ENCODE results near the gene TEX264.

The TEX264 gene

DNA sequence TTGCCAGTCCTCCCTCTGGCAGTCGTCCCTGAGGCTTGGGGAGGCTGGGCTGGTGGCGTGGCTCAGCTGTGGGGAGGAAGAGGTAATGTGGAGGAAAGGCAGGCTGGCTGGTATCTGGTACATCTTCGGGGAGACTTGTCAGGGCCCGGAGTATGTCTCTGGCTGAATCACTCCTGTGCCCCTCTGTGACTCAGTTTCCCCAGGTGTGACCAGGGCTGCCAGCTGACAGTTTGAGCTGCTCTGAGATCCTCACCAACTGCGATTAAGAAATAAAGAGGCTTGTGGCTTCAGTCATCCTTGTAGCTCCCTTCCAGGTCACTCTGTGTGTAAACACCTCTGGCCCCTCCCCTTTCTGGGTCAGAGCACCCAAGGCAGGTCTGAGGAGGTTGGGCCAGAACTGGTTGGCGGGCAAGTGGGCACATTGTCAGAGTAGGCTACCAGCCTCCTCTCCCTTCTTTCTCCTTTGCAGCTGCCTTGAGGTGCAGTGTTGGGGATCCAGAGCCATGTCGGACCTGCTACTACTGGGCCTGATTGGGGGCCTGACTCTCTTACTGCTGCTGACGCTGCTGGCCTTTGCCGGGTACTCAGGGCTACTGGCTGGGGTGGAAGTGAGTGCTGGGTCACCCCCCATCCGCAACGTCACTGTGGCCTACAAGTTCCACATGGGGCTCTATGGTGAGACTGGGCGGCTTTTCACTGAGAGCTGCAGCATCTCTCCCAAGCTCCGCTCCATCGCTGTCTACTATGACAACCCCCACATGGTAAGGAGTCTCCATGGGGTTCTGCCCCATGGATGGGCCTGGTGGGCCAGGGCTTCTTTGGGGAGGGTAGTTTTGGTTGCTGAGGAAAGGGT is 3.0 kb downstream of the TEX264 start:
- no peak for DNase-seq (ENCODE audit: low read depth, low spot score)

DNA sequence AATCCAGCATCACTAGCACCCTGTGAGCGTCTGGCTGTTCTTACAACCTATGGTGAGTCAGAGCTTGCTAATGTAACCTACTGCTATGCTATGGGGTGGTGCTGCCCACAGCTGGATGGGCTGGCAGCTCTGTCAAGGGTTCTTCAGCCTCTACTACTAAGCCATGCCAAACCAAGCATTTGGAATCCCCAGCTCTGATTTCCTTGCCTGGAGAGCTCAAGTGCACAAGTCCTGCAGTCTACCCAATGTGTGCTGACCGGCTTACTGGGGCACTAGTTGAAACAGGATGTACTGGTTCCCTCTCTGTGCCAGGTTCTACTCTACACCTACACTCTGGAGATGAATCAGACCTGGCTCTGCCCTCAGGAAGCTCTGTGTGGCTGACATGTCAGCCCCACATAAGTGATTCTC is 4.2 kb downstream of the TEX264 start:
- no peak for DNase-seq (ENCODE audit: low read depth, low spot score)

DNA sequence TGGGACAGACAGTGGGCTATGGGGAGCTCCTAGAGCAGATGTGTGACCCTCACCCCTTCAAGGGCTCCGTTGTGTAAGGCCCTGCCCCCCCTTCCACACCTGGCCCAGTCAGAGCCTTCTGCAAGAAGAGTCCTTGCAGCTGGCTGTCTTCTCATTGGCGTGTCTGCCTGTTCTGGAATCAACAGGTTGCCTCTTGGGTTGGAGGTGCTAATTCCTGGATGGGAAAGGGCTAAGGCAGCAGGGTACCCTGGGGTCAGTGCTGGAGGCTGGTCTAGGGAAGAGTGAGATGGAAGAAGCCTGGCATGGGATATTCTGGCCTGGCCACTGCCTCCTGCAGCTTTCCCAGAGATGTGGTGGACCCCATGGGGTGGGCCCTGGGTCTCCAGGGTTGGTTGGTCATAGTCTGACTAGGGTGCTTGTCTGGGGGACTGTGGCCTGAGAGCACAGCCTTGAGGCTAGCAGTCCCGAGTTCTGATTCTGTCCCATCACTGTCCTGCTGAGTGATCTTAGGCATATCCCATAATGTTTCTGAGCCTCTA is 5.1 kb downstream of the TEX264 start:
- no peak for DNase-seq (ENCODE audit: low read depth, low spot score)

DNA sequence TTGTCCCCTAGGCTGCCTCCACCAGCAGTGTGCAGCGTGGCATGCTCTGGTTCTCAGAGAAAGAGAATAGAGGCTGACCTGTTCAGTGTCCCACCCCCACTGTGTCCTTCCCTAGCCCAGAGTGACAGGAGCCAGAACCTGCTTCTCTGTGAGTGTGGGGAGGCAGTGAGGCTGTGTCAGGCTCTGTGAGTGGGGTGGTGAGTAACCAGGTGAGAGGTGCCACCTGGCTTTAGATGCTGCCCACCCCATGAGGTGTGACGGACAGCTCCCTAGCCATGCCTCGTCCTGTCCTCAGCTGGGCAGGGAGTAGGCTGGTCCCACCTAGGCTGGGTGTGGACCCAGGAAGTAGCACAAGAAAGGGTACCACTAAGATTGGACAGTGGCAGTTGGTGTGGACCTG is 6.3 kb downstream of the TEX264 start:
- no peak for DNase-seq (ENCODE audit: low read depth, low spot score)

DNA sequence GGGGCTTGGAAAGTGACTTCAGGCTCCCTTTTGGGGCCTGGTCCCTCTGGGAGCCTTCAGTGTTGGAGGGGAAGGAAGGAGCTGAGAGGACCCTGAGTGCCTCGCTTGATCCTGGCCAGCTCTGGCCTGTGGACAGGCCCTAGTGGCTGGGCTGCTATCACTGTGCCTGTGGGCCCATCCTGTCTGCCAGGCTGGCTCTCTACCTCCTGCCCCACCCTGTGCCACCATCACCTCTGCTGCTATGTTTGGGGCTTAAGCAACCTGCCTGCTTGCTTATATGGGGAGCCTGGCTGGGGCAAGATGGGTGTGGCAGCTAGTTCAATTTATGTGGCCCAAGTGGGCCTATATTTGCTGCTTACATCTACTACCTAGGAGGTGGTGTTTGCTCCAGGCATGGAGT is 7.1 kb downstream of the TEX264 start:
- no peak for DNase-seq (ENCODE audit: low read depth, low spot score)

DNA sequence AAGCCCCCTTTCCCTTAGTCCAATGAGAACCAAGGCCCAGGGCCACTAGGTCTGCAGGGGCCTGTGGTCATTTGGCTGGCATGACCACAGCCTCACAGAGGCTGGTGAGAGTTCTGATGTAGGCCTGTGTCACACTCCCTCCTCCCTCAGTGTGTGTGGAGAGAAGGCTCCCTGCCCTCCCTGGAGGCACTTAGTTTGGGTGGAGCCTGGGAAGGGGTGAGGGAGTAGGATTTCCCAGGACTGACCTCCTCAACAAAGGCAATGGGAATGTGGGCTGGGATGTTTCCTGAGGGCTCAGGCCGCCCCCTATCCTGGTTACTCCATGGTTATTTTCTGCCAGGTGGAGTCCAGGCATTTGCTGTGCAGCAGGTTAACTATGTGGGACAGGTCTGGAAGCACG is 7.6 kb downstream of the TEX264 start:
- no peak for DNase-seq (ENCODE audit: low read depth, low spot score)

DNA sequence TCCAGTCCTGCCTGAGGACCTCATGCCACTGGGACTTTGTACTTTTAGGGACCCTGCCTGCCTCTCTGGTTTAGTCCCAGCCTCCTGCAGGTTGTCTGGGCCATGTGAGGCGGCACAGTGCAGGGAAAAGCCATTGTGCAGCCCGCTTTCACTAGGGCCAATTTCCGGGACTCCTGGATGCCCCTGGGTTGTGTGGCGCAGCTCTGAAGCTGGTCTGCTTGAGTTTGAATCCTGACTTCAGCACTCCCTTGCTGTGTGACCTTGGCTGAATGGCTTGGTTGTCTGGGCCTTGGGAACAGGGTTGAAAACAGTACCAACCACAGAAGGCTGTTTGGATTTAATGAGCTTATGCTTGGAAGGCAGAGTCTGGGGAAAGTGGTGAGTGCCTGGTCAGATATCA is 8.3 kb downstream of the TEX264 start:
- no peak for DNase-seq (ENCODE audit: low read depth, low spot score)

DNA sequence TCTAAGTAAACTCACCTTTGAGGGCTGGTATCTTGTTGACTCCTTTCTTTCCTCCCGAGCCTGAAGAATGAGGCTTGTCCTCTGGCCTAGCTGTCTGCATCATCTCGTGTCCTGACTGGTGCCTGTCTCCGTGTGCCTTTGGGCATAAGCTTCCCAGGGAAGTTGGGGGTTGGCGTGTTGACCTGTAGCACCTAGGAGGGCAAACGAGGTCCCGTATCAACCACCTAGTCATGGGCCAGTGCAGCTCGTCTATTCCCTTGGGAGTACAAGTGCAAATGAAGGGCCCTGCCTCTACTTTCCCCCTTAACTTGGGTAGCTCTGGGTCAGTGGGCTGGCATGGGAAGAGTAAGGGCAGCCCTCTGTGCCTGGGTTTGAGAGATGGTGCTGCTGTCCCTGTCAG is 8.7 kb downstream of the TEX264 start:
- no peak for DNase-seq (ENCODE audit: low read depth, low spot score)

DNA sequence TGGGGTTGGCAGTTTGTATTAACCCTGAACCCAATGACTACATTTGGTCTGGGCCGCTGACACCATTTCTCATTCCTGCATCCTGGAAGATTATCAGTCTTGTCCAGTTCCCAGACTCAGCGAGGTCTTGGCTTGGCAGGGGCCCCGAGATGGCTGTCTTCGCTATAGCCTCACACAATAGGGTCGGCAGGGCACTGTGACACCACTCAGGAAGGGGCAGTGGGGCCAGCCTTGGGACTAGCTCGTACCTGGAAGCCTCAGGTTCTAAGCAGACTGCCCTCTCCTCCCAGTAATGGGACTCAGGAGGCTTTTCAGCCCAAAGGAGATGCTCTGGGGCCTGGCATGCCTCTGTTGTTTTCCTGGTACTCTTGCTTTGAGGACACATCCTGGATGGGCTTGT is 9.1 kb downstream of the TEX264 start:
- DNase-seq (ENCODE audit: low read depth, low spot score): no peak

DNA sequence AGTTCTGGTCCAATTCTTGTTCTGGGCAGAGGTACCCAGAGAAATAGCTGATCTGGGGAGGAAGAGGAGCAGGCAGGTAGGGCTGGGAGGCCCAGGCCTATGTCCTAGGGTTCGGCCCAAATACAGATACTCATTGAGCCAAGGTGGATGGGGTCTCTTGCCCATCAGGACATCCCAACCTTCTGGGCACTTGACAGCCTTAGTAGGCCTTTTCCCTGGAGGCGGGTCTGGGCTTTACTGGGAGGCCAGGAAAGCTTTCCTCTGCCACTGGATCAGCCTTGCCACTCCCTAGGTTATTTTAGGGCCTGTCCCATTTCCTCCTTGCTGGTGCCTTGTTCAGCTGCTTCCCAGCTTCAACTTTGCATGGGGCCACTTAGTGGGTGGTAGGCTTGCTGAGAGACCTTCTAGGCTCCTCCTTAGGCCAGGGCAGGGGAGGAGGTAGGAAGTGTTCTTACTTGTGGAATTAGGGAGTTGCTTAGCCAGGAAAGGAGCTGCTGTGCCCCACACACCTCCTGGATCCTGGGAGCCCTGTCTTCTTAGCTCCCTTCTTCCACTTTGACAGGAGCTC is 9.7 kb downstream of the TEX264 start:
- no peak for DNase-seq (ENCODE audit: low read depth, low spot score)

DNA sequence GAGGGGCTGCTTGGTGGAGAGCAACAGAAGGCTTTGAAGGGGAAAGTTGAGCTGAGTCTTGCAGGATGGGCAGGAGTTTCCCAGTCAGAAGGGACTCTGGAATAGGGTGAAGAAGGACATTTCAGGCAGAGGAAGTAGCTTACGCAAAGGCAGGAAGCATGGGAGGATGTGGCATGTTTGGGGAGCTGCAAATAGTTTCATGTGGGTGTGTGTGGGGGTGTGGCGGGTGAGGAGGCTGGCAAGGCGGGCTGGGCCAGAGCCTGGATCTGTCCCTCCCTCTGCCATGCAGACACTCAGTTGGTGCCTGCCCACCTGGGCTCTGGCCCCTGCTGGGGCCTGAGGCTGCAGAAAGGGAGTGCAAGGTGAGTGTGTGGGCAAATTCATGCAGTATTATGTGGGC is 10.4 kb downstream of the TEX264 start:
- no peak for DNase-seq (ENCODE audit: low read depth, low spot score)

DNA sequence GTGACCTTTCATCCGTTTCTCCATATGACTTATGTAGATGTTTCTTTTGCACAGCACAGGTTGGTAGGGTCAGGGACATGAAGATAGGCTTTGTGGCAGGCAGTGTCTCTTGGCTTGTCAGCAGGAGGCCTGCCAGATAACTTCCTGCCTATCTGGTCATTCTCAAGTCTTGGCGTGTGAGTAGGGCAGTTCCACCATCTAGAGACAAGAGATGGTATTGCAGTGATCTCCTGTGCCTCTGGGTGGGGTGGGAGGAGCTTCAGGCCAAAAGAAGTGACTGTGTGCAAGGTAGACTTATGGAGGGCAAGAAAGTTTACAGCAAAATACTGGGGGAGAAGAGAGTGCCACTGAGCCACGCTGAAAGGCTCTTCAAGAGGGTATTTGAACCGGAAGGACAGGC is 11.0 kb downstream of the TEX264 start:
- peak; percentile 38 for DNase-seq (ENCODE audit: low read depth, low spot score)

DNA sequence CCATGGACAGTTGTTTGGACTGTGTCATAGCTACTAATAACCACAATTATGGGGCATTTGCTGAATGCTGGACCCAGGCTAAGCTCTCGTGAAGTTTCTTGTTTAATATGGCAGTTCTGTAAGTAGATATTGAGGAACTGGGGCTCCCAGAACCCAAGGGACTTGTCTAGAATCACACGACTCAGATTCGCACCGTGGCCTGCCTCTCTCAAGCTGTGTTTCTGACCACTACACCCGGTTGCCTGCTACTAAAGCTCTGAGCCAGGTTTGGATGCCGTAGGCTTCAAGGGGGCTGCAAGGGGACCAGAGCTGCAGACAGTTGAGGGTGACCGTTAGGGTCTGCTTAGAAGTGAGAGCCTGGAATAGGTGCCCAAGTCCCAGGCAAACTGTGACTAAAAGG is 11.5 kb downstream of the TEX264 start:
- DNase-seq (ENCODE audit: low read depth, low spot score): no peak

DNA sequence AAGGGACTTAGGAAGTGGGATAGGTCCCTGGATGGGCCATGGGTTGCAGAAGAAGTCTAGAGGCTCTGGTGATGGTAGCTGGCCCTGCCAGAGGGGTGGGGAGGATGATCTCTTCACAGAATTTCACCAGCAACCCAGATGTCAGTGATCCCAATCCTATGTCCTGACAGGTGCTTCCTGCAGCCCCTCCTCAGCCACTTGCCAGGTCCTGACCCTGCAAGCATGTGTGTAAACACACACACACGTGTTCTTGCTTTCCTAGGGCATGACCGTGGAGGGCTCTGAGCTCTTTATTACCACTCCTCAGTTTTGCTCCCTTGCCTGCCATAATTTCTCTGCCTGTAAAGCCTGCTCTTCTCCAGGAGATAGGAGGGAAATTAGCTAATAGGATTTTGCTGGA is 12.5 kb downstream of the TEX264 start:
- DNase-seq (ENCODE audit: low read depth, low spot score): no peak

DNA sequence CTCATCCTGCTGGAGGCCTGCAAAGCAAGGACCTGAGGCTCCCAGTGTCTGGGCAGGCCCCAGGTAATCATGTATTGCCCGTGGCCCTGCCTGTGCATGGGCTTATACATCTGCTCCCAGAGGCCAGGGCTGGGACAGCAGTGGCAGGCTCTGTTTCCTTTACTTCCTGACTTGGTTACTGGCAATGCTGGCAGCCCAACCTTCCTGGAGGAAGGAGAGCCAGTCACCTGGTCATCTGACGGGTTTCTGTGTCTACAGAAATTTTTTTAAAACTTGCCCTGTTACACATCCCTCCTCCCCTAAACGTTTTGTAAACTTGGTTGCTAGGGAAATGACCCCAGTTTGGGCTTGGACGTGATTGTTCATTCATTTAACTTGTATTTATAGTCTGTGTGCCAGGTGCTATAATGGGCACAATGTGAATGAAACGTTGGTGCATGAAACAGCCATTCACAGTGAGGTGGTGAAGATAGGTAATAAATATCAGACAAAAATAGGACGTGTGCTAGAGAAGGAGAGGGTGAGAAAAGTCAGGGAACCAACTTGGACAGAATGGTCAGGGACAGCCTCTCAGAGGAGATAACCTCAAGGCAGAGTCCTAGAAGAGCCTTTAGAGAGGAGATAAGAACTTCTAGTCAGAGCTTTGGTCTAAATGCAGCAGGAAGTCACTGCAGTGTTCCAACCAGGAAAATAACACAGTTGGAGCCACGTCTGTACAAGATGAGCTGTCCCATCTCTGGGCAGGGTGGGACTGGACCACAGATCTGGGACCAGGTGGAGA is 14.1 kb downstream of the TEX264 start:
- DNase-seq (ENCODE audit: low read depth, low spot score): no peak

DNA sequence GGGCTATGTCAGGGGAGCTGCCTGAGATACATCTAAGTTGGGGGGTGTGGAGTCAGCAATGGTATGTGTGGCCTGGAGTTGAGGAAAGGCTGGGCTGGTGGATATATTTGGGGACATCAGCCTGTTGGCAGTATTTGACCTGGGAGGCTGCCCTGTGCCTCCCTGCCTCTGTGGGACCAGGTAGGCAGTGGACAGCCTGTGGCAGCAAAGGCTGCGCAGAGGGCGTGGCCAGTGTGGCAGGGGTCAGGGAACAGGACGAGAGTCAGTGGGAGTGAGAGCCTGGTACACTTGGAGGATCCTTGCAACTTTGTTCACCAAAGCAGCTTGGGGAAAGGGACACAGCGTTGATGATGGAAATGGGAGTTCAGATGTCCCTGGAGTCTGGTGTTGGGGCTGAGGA is 15.0 kb downstream of the TEX264 start:
- DNase-seq (ENCODE audit: low read depth, low spot score): no peak

DNA sequence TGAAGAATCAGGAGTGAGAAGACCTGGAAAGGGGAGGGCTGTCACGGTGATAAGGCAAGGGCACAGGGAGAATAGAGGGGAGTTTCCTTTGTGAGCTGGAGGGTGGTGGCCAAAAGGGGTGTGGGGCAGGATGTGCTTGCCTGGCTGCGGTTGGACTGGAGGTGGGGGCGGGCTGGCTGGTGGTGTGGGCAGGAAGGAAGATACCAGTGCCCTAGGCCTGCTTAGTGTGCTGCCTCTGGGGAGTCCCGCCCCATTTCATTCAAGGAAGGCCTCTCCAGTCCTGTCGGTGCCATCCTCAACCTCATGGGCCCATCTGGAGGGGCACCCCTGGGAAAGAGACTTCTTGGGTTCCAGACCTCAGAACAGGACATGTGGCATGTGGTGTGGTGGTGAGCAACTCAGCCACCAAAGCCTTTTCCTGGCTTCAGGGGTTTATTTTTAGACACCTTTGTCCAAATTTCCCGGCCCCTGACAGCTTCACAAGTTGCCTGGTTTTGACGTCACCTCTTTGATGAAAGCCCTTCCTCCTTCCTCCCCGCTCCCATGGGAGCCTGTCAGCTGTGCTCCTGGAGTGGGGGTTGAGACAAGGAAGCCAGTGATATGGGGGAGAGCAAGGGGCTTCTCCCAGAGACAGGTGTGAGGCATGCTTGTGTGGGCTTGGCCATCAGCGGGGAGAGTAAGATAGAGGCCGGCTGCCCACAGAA is 15.6 kb downstream of the TEX264 start:
- peak; percentile 51 for DNase-seq (ENCODE audit: low read depth, low spot score)

DNA sequence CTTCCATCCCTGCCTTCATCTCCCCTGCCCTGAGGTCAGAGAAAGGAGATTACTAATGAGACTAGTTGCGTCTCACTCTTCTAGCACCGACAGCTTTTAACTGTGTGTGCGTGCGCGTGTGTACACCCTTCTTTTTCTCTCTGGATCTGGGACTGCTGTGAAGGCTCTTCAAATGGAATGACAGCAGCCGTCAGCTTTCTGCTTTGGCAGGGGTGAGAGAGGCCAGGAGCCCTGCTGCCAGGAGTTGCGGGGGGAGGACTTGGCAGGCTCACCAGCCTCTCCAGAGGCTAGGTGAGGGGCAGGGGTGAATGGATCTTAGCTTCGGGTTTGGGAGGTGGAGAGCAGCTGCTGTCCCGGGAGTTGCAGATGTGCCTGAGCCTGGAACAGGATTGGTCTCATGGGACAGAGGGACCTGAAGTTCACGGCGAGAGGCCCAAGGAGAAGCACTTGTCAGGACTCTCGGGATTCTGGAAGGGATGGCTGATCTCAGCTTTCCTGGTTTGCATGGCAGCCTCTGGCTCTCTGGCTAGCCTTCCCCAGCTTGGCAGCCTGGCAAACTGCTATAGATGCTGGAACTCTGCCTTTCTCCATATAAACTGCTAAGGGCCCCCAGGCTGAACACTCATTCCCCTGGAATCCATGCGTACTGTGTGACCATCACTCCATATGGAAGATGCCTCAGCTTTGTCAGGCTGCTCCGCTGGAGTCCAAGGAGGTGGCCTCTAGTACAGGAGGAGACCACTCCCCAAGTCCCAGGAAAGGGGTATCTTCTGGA is 16.6 kb downstream of the TEX264 start:
- no peak for DNase-seq (ENCODE audit: low read depth, low spot score)

DNA sequence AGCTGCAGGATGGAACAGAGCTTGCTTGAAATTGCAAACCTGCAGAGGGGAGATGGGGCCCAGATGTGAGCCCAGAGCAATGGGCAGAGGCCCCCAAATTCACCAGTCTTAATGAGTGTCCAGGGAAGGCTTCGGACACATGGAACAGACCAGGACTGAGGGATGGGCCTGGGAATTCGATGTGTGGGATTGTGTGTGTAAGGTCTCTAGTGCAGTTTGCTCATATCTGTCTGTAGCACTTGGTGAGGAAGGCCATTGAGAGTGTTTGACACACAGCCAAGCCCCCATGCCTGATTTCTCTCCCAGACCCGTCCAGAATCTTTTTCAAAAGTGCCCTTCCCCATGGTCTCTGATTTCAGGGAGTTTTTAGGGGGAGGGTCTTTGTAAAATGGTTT is 17.2 kb downstream of the TEX264 start:
- DNase-seq (ENCODE audit: low read depth, low spot score): no peak

DNA sequence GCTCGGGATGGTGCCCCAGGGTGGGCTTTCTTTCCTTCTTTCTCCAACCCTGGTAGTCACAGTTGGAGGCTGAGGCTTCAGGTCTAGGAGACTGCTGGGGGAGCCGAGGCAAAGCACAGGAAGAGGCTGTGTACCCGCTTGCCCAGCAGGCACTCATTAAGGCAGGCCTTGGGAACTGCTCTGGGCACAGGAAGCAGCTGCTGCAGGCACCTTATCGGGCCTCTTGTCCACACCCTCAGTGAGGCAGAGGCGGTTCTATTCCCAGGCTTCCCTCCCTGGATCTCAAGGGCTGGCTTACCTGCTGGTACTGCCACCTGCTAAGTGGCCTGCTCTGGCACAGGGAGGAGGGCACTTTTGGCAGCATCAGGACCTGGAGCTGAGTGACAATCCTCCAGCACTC is 20.0 kb downstream of the TEX264 start:
- DNase-seq (ENCODE audit: low read depth, low spot score): no peak

DNA sequence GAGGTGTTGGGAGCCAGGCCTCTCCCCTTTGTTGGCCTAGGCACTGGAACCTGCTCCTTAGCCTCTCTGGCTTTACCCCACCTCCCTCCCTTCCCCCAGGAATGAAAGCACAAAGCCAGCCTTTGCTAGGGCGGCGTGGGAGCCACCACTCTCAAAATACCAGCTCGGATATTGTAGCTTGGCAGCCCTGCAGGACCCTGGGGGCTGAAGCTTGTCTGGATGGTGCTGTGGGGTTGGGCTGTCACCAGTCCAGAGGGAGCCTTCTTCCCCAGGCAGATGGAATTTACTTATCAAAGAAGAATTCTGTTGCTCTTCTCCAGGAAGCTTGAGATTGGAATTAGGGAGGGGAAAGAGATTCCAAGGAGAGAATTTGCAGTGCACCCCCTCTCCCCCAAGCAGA is 20.9 kb downstream of the TEX264 start:
- no peak for DNase-seq (ENCODE audit: low read depth, low spot score)

Measured in activated naive CD8-positive, alpha-beta T cell treated with anti-CD3 and anti-CD28 coated beads, Interleukin-2, amount 50 U/mL, for 16 hours (primary cell).